Endothelial cell of umbilical vein (primary cell): Measurements from ENCODE around the gene BANF2.

Experiments
- EZH2 ChIP-seq: IDR thresholded peaks from 2 replicates; pipeline ENCODE4 v1.6.1; 2012; ENCODE audit warnings: borderline replicate concordance, low read depth, mild to moderate bottlenecking, moderate library complexity, low read length, inconsistent platforms; ENCODE audit not compliant: severe bottlenecking
- POLR2AphosphoS5 ChIP-seq: IDR thresholded peaks from 2 replicates; pipeline ENCODE4 v1.6.1; 2012; ENCODE audit warnings: low read depth, mild to moderate bottlenecking, control low read depth, low read length, moderate library complexity; ENCODE audit not compliant: insufficient read depth
- TF ChIP-seq, protein P1 (sequence below), 2 donors: IDR thresholded peaks; 1 replicate in 1 of 2; 2 replicates in 1 of 2; pipeline ENCODE4 v1.5.1; 2011; ENCODE audit warnings: low read length in 2 of 2, mild to moderate bottlenecking in 2 of 2, moderate library complexity in 2 of 2, control low read depth in 1 of 2, inconsistent platforms in 1 of 2, low read depth in 1 of 2; ENCODE audit not compliant: insufficient read depth in 1 of 2; ENCODE audit errors: extremely low read depth in 1 of 2

DNA sequence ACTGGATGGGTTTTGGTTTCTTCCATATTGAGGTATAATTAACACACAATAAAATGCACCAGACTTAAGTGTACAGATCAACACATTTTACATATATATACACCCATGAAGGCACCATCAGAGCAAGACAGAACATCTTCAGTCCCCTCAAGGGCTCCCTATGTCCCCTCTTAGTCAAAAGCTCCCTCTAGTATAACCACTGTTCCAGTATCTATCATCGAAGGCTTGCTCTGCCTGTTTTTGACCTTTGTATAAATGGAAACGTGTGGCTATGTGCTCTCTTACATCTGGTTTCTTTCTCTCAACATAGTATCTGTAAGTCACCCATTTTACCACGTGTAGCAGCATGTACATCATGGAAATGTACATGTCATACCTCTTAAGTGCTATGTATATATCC, 66.5 kb downstream of the BANF2 start:
- TF ChIP-seq, protein P1, sequence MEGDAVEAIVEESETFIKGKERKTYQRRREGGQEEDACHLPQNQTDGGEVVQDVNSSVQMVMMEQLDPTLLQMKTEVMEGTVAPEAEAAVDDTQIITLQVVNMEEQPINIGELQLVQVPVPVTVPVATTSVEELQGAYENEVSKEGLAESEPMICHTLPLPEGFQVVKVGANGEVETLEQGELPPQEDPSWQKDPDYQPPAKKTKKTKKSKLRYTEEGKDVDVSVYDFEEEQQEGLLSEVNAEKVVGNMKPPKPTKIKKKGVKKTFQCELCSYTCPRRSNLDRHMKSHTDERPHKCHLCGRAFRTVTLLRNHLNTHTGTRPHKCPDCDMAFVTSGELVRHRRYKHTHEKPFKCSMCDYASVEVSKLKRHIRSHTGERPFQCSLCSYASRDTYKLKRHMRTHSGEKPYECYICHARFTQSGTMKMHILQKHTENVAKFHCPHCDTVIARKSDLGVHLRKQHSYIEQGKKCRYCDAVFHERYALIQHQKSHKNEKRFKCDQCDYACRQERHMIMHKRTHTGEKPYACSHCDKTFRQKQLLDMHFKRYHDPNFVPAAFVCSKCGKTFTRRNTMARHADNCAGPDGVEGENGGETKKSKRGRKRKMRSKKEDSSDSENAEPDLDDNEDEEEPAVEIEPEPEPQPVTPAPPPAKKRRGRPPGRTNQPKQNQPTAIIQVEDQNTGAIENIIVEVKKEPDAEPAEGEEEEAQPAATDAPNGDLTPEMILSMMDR (IDR thresholded peaks at IDR 0.05; ENCODE audit: extremely low read depth in 1 of 2, insufficient read depth in 1 of 2, low read depth in 1 of 2, low read length in 2 of 2): no peak
- TF ChIP-seq POLR2AphosphoS5 (no peak), EZH2 (no peak)
